H7 (cell line): Measurements from ENCODE around the gene SLC16A1. TPM values are rescaled to one million over a fixed set of nuclear protein-coding genes. Genes with fewer than 3 reads are reported as not detected.

Experiments used
- DNase-seq: peaks from one replicate; pipeline ENCODE4 v3.0.0; 2012
- H3K27me3 ChIP-seq: 2 replicates; pipeline ENCODE4 v1.6.0; 2011; ENCODE audit warnings: mild to moderate bottlenecking, low read length; ENCODE audit not compliant: control insufficient read depth, insufficient read depth
- H3K36me3 ChIP-seq: replicated peaks from 2 replicates; pipeline ENCODE4 v1.5.1; 2011; ENCODE audit warnings: low read length; ENCODE audit not compliant: control insufficient read depth, insufficient read depth
- H3K4me3 ChIP-seq: 2 replicates; pipeline ENCODE4 v1.5.1; 2011; ENCODE audit warnings: low read depth, mild to moderate bottlenecking, control low read depth, low read length, moderate library complexity; ENCODE audit not compliant: insufficient read depth
- total RNA-seq: library from RNA; depleted of rRNA; stranded (reverse); fragments of >200 nt; shearing (Covaris generic); gene quantifications from 2 replicates; pipeline ENCODE4 v1.2.3, GENCODE V29; 2014

SLC16A1 gene
- total RNA-seq, 1 experiment from 2014 or later, result 352 TPM

DNA sequence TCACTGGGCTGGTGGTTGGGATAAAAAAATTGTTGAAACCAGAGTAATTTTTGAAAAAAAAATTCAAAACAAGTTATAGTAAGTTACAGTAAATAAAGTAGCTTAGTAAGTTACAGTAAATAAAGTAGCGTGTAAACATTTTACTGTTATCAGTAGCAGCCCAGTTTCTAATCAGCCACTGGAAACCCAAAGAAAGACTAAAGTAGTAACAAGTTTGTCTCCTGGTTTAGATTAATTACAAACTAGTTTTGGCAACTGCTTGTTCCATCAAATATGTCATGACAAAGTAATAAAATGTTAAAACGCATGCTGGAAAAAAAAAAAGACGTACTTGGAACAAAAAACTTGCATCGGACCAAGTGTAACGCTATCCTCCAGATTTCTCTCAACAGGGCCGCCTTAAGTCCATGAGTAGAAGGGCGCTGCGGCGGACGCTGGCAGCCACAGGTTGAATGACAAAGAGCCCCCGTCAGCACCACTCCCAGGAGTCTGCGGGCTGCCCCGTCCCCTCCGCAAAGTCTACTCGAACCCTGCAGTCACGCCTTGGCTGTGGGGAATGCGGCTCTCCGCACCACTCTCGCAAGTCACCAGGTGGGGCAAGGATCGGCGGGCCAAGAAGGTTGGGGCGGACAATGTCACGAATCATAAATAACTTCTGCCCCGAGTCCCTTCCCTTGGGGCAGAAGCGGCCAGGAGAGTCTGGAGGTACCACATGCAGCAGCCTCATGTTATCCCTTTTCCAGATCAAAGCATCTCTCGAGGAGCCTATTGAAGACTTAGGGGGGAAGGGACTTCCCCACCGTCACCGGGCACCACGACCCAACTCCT is 837 bp downstream of the SLC16A1 start:
- Histone ChIP-seq H3K27me3 (no peaks in the 10 kb centered on the region), H3K36me3 (peaks cover 3% of the 10 kb centered on the region), H3K4me3 (peak overlapping the region; percentile 99)
- DNase-seq, result peak; percentile 88

DNA sequence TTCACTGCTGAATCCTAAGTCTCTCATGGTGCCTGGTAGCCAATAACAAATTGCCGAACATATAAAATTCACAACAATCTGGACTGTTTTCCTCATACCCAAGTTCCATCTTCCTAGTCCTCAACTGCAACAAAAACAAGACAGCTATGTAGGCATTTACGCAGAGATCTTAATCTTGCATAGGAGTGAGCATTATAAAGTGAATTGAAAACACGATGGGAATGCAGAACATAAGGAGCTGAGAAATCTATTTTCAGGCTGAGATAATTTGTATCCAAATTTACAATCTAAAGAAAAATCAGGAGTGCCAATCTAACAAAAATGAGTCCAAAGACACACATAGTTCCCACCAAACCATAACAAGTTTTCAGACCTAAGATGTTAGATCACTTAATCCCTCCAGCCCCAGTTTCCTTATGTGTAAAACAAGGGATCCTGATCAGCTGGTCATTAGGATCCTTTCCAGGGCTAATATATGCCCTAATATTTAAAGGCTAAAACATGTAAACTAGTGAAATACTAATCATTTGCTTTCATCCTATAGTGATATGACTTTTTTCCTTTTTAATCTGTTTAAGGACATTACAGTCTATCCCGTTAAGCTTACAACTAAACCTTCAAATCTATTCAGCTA is 1.9 kb downstream of the SLC16A1 start:
- no peaks in the 10 kb centered on the region for H3K27me3 ChIP-seq
- H3K4me3 ChIP-seq, result peak overlapping the region; percentile 99
- no peak for DNase-seq
- H3K36me3 ChIP-seq, result peaks cover 3% of the 10 kb centered on the region

DNA sequence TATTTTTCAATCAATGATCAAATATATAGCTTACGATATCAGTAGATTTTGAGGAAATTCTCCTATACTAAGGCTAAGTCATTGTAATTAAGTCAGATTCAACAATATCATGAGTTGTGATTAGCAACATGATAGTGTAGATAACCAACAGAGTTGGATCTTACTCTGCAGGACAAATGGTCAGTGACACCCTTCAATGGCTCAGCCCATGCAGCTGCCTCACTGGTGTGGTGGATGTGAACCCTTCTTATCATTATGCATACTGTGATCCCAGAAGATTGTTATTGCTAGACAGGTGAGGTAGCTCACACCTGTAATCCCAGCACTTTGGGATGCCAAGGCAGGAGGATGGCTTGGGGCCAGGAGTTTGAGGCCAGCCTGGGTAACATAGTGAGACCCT is 5.6 kb downstream of the SLC16A1 start:
- H3K27me3 ChIP-seq, result no peaks in the 10 kb centered on the region
- H3K36me3 ChIP-seq, result peaks cover 3% of the 10 kb centered on the region
- DNase-seq, result no peak
- H3K4me3 ChIP-seq, result no peak overlapping the region

- no peaks in the 10 kb centered on the region for H3K27me3 ChIP-seq
- H3K36me3 ChIP-seq, result no peaks in the 10 kb centered on the region; the same call in 1 of the 2 replicates
- no peak overlapping the region for H3K4me3 ChIP-seq
- no peak for DNase-seq
Observed at GRCh38 chr1:112946683-112947082, 9.3 kb downstream of the SLC16A1 start.

GRCh38 chr1:112939810-112940209 is 16.2 kb downstream of the SLC16A1 start:
- no peak for DNase-seq
- Histone ChIP-seq H3K27me3 (no peaks in the 10 kb centered on the region), H3K4me3 (no peak overlapping the region), H3K36me3 (no peaks in the 10 kb centered on the region; the same call in 1 of the 2 replicates)

DNA sequence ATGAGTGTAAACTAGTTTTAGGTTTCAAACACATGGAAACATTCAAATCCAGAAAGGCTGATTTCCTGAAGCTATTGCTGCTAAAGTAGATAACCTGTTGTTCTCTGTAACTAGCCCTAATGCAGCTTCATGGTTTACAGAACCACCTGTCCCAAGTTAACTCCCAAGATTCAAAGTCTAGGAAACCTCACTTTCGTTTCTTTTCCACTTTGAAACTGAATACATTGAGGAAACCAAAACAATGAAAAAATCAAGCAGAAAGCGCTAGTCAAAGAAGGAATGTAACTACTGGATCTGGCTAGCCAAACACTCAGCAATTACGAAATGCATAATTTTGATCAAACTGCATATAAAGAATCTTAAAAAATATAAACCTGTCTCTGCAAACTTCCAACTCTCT is 17.8 kb downstream of the SLC16A1 start:
- DNase-seq, result no peak
- Histone ChIP-seq H3K27me3 (no peaks in the 10 kb centered on the region), H3K4me3 (no peak overlapping the region), H3K36me3 (no peaks in the 10 kb centered on the region; the same call in 1 of the 2 replicates)

DNA sequence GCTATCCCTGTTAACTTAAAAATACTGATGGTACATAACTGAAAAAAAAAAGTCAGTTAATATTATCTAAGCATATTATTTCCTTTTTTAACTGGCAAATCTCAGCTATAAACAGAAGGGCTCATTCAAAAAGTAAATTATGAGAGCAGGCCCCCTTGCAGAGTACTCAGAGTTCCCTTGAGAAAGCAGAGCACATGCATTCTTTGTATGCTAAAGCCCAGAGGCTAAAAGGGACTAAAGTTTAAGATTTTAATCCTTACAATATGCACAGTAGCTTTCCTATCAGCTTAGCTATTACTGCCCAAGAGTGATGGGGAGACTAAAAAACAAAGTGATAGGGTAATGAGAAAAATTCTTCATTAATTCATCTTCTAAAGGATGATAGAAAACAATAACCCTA is 18.5 kb downstream of the SLC16A1 start:
- H3K36me3 ChIP-seq, result no peaks in the 10 kb centered on the region; the same call in 1 of the 2 replicates
- H3K4me3 ChIP-seq, result no peak overlapping the region
- no peaks in the 10 kb centered on the region for H3K27me3 ChIP-seq
- DNase-seq, result no peak

GRCh38 chr1:112937070-112937469 is 18.9 kb downstream of the SLC16A1 start:
- Histone ChIP-seq H3K4me3 (no peak overlapping the region), H3K27me3 (no peaks in the 10 kb centered on the region), H3K36me3 (no peaks in the 10 kb centered on the region; the same call in 1 of the 2 replicates)
- DNase-seq, result no peak

DNA sequence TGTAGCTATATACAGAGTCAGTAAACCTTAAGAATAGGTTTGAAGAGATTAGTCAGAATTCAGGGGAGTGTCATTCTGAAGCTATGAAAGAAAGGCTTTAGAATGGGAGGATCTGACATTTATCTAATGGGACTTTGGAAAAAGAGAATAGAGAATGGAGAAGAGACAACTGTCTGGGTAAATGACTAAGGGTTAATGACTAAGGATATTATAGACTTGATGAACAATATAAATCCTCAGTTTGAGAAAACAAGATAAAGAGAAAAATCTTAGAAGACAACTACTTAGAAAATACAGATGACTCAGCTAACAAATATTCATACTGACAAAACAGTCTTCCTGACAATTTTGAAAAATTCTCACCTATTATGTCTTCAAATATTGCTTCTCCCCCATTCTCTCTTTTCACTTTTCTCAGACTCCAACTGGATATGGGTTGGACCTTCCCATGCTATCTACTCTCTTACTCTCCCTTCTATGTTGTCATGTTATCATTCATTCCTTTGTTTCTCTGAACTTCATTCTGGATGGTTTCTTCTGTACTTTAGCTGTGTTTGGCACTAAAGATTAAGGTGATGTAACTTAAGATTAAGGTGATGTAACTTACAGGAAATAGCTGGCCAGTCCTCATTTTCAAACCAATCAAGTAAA is 20.4 kb downstream of the SLC16A1 start:
- no peaks in the 10 kb centered on the region for H3K27me3 ChIP-seq
- no peak overlapping the region for H3K4me3 ChIP-seq
- H3K36me3 ChIP-seq, result no peaks in the 10 kb centered on the region; the same call in 1 of the 2 replicates
- no peak for DNase-seq

- no peaks in the 10 kb centered on the region for H3K27me3 ChIP-seq
- no peak for DNase-seq
- peaks cover 2% of the 10 kb centered on the region for H3K36me3 ChIP-seq
- H3K4me3 ChIP-seq, result no peak overlapping the region
Observed at GRCh38 chr1:112934577-112934976, 21.4 kb downstream of the SLC16A1 start.

- no peak overlapping the region for H3K4me3 ChIP-seq
- DNase-seq, result no peak
- H3K36me3 ChIP-seq, result peaks cover 5% of the 10 kb centered on the region
- no peaks in the 10 kb centered on the region for H3K27me3 ChIP-seq
Observed at GRCh38 chr1:112933820-112934571, 22.0 kb downstream of the SLC16A1 start.

DNA sequence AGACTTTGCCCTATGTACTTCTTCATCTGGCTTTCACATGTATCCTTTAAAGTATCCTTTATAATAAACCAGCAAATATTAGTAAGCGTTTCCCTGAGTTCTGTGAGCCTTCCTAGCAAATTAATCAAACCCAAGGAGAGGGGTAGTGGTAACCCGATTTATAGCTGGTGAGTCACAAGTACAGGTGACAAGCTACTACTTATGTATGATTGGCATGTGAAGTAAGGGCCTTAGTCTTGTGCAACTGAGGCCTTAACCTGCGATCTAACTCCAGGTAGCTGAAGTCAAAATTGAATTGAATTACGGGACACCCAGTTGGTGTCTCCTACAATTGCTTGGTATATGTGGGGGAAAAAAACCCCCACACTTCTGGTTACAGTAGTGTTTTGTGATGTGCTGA is 26.0 kb downstream of the SLC16A1 start:
- Histone ChIP-seq H3K36me3 (peaks cover 15% of the 10 kb centered on the region), H3K27me3 (no peaks in the 10 kb centered on the region), H3K4me3 (no peak overlapping the region)
- DNase-seq, result no peak

- Histone ChIP-seq H3K36me3 (peaks cover 22% of the 10 kb centered on the region), H3K27me3 (no peaks in the 10 kb centered on the region), H3K4me3 (no peak overlapping the region)
- no peak for DNase-seq
Observed at GRCh38 chr1:112927462-112927990, 28.5 kb downstream of the SLC16A1 start.

- Histone ChIP-seq H3K4me3 (no peak overlapping the region), H3K36me3 (peaks cover 26% of the 10 kb centered on the region), H3K27me3 (no peaks in the 10 kb centered on the region)
- DNase-seq, result no peak
Observed at GRCh38 chr1:112926858-112927257, 29.1 kb downstream of the SLC16A1 start.
